Keratinocyte (primary cell): ENCODE data around the gene ACTA2.

Experiments
- EZH2 ChIP-seq: IDR thresholded peaks from one replicate; pipeline ENCODE4 v1.6.1; 2012; ENCODE audit warnings: inconsistent platforms, mild to moderate bottlenecking, low read length, moderate library complexity
- TF ChIP-seq, protein P1 (sequence below), 3 experiments: IDR thresholded peaks in 1 of 3; conservative IDR thresholded peaks in 1 of 3; optimal IDR thresholded peaks in 1 of 3; 2 replicates in 2 of 3; 3 replicates in 1 of 3; pipeline versions ENCODE3 to v1.5.1; 2011; ENCODE audit warnings: low read length in 3 of 3, mild to moderate bottlenecking in 3 of 3, moderate library complexity in 2 of 3, control low read depth in 1 of 3, inconsistent platforms in 1 of 3; ENCODE audit not compliant: insufficient read depth in 2 of 3; ENCODE audit errors: extremely low read depth in 1 of 3

DNA sequence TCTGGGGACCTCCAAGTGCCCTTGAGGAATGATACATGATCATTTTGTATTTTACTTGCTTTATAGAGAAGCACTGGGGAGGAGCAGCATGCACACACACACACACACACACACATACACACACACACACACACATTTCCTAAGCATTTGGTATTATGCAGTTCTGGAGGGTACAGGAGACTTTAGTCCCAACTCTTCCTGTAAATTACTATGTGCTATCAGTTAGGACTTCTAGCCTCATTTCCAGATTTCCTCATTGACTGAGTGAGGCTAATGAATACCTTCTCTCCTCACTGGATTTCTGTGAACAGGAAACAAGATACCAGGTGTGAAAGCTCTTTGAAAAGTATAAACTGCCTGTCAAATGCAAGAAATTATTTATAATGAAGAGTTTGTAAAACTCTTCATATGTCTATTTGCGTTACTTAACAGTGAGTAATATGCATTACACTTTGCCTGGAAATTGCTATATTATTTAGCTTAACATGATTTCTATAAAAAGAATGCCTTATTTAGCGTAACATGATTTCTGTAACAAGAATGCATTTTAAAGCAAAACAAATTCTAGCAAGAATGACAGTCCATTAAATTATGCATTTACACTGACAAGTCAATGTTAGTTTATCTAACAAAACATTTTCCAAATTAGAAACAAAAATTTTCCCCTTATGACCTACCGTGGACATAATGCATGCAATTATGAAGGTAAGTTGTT is 34.2 kb downstream of the ACTA2 start:
- TF ChIP-seq, protein P1, sequence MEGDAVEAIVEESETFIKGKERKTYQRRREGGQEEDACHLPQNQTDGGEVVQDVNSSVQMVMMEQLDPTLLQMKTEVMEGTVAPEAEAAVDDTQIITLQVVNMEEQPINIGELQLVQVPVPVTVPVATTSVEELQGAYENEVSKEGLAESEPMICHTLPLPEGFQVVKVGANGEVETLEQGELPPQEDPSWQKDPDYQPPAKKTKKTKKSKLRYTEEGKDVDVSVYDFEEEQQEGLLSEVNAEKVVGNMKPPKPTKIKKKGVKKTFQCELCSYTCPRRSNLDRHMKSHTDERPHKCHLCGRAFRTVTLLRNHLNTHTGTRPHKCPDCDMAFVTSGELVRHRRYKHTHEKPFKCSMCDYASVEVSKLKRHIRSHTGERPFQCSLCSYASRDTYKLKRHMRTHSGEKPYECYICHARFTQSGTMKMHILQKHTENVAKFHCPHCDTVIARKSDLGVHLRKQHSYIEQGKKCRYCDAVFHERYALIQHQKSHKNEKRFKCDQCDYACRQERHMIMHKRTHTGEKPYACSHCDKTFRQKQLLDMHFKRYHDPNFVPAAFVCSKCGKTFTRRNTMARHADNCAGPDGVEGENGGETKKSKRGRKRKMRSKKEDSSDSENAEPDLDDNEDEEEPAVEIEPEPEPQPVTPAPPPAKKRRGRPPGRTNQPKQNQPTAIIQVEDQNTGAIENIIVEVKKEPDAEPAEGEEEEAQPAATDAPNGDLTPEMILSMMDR (optimal IDR thresholded peaks at IDR 0.05 in 1 of 3, IDR thresholded peaks at IDR 0.05 in 1 of 3, conservative IDR thresholded peaks at IDR 0.05 in 1 of 3; ENCODE audit: extremely low read depth in 1 of 3, insufficient read depth in 2 of 3, low read length in 3 of 3), result no peak
- no peak for TF ChIP-seq EZH2
